ENCODE measurements around the gene TRAF2. TPM values are rescaled to one million over a fixed set of nuclear protein-coding genes. Genes with fewer than 3 reads are reported as not detected.

TRAF2 gene
- total RNA-seq, 6 experiments from 2014 or later, result 11.1 to 15.9 (median 13.6) TPM

- no peaks in the 10 kb centered on the region for H3K4me1 Mint-ChIP-seq (ENCODE audit: low read depth)
- TF ChIP-seq, protein P1, sequence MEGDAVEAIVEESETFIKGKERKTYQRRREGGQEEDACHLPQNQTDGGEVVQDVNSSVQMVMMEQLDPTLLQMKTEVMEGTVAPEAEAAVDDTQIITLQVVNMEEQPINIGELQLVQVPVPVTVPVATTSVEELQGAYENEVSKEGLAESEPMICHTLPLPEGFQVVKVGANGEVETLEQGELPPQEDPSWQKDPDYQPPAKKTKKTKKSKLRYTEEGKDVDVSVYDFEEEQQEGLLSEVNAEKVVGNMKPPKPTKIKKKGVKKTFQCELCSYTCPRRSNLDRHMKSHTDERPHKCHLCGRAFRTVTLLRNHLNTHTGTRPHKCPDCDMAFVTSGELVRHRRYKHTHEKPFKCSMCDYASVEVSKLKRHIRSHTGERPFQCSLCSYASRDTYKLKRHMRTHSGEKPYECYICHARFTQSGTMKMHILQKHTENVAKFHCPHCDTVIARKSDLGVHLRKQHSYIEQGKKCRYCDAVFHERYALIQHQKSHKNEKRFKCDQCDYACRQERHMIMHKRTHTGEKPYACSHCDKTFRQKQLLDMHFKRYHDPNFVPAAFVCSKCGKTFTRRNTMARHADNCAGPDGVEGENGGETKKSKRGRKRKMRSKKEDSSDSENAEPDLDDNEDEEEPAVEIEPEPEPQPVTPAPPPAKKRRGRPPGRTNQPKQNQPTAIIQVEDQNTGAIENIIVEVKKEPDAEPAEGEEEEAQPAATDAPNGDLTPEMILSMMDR (IDR thresholded peaks at IDR 0.05), result no peak
- H3K27ac Mint-ChIP-seq, result no peak overlapping the region
- peaks cover 4% of the 10 kb centered on the region for H3K27me3 Mint-ChIP-seq (ENCODE audit: insufficient read depth)
- H3K4me3 Mint-ChIP-seq, result no peak overlapping the region
- H3K9me3 Mint-ChIP-seq, result peaks cover 8% of the 10 kb centered on the region; the same call in 1 of the 2 replicates
- no peaks in the 10 kb centered on the region for H3K36me3 Mint-ChIP-seq (ENCODE audit: low read depth)
- no peak for DNase-seq
These were observed 69.6 kb downstream of the TRAF2 start for GRCh38 chr9:136955943-136956335.

GRCh38 chr9:136956604-136957003 lies 70.3 kb downstream of the TRAF2 start:
- Mint-ChIP-seq H3K4me1 (ENCODE audit: low read depth) (no peaks in the 10 kb centered on the region), H3K9me3 (peaks cover 8% of the 10 kb centered on the region; the same call in 1 of the 2 replicates), H3K27ac (no peak overlapping the region)

GRCh38 chr9:136957461-136957860 lies 71.1 kb downstream of the TRAF2 start:
- no peaks in the 10 kb centered on the region for H3K36me3 Mint-ChIP-seq (ENCODE audit: low read depth)
- peaks cover 4% of the 10 kb centered on the region for H3K27me3 Mint-ChIP-seq (ENCODE audit: insufficient read depth)

More at GRCh38 chr9:136956604-136957003, 70.3 kb downstream of the TRAF2 start:
- no peak for DNase-seq
- no peaks in the 10 kb centered on the region for H3K36me3 Mint-ChIP-seq (ENCODE audit: low read depth)
- H3K4me3 Mint-ChIP-seq, result no peak overlapping the region; the same call in 1 of the 2 replicates
- TF ChIP-seq, protein P1 (IDR thresholded peaks at IDR 0.05), result no peak
- peaks cover 4% of the 10 kb centered on the region for H3K27me3 Mint-ChIP-seq (ENCODE audit: insufficient read depth)

DNA sequence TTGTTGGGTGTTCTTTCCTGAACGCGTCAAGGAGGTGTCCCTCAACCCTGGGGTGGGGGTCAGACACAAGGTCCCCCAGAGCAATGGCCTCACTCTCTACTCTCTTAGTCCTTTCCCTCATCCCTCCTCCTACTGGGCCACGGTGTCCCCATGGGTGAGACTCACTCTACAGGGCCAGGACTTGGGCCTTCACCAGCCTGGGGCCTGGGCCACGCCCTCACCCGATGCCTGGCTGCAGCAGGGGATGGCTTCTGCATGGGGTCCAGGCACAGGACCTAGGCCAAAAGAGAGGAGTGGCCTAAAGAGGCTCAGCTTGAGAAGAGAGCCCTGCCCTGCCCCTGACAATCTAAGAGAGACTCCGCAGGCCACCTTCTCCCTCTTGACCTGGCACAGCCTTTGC lies 71.6 kb downstream of the TRAF2 start:
- TF ChIP-seq, protein P1 (IDR thresholded peaks at IDR 0.05), result no peak
- Mint-ChIP-seq H3K9me3 (peaks cover 8% of the 10 kb centered on the region; the same call in 1 of the 2 replicates), H3K27ac (no peak overlapping the region), H3K4me1 (ENCODE audit: low read depth) (no peaks in the 10 kb centered on the region), H3K27me3 (ENCODE audit: insufficient read depth) (peaks cover 4% of the 10 kb centered on the region), H3K36me3 (ENCODE audit: low read depth) (no peaks in the 10 kb centered on the region), H3K4me3 (no peak overlapping the region)
- no peak for DNase-seq

More at GRCh38 chr9:136957461-136957860, 71.1 kb downstream of the TRAF2 start:
- Mint-ChIP-seq H3K4me1 (ENCODE audit: low read depth) (no peaks in the 10 kb centered on the region), H3K27ac (no peak overlapping the region), H3K4me3 (no peak overlapping the region), H3K9me3 (peaks cover 8% of the 10 kb centered on the region; the same call in 1 of the 2 replicates)
- DNase-seq, result no peak
- TF ChIP-seq, protein P1 (IDR thresholded peaks at IDR 0.05), result no peak

- H3K9me3 Mint-ChIP-seq, result peaks cover 8% of the 10 kb centered on the region; the same call in 1 of the 2 replicates
- H3K27me3 Mint-ChIP-seq (ENCODE audit: insufficient read depth), result peaks cover 8% of the 10 kb centered on the region
- no peak overlapping the region for H3K4me3 Mint-ChIP-seq
- no peaks in the 10 kb centered on the region for H3K36me3 Mint-ChIP-seq (ENCODE audit: low read depth)
- TF ChIP-seq, protein P1 (IDR thresholded peaks at IDR 0.05), result no peak
- H3K27ac Mint-ChIP-seq, result no peak overlapping the region
- H3K4me1 Mint-ChIP-seq (ENCODE audit: low read depth), result no peaks in the 10 kb centered on the region
- no peak for DNase-seq
These were observed 72.2 kb downstream of the TRAF2 start for GRCh38 chr9:136958473-136958872.
